Measurements from ENCODE around the gene LMX1B. TPM values are rescaled to one million over a fixed set of nuclear protein-coding genes. Genes with fewer than 3 reads are reported as not detected.

The LMX1B gene
- total and polyA plus RNA-seq, 7 donors, result 0.12 to 1.4 (median 0.16) TPM; not detected in 2

DNA sequence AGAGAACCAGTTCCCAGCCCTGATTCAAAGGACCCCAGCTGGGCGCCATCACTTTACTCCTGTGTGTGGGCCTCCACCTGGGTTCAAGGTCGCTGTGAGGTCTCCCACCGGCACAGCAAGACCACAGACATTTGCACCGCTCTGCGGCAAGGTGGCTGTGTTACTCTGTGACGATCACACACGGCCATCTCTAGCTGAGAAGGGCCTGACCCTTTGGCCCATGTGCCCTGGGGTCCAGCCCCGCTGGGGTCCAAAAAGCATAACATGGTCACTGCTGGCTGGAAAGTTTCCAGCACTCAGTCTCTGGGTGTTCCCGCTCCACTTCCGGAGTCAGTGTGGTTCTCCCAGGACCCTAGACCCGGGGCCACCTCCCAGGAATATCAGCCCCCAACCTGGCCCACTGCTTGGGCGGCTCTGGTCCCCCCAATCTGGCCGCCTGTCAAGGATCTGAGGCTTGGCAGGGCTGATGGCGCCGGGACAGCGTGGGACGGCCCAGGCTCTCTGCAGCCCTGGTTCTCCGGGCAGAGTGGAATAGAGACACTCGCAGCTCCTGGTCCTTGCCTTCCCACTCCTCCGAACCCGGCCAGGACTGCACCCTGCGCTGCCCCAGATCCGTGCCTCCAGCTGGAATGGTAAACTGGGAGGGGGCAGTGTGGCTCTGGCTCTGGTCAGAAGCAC is 3.9 kb upstream of the LMX1B start:
- H3K27me3 ChIP-seq, result peaks cover 34 to 76% (median 60%) of the 10 kb centered on the region in 3 donors

GRCh38 chr9:126611193-126611591 is 2.5 kb upstream of the LMX1B start:
- H3K27me3 ChIP-seq, result peaks cover 46 to 87% (median 70%) of the 10 kb centered on the region in 3 donors
- H3K9me3 ChIP-seq, result no peaks in the 10 kb centered on the region
- intact Hi-C loops (cut with DNase I), result loop anchor here (5.0 kb wide), 1 partner anchor 171 kb away; no protein-coding TSS in a partner anchor
- peaks cover 0 to 54% (median 50%) of the 10 kb centered on the region in 4 donors for H3K4me1 ChIP-seq
- no peak overlapping the region for H3K27ac ChIP-seq
- no peak overlapping the region for H3K4me3 ChIP-seq
- TF ChIP-seq EP300 (IDR thresholded peaks at IDR 0.05) (no peak), POLR2A (IDR thresholded peaks at IDR 0.05) (no peak), CTCF (IDR thresholded peaks at IDR 0.05) (no peak), POLR2AphosphoS5 (IDR thresholded peaks at IDR 0.05) (no peak)
- peak; percentile 64 for DNase-seq
- no peaks in the 10 kb centered on the region for H3K36me3 ChIP-seq
- 4 to 8% methylated on average over 25 of the region's 25 CpGs for WGBS, 2 donors

More for the DNA sequence above, 3.9 kb upstream of the LMX1B start:
- TF ChIP-seq POLR2AphosphoS5 (IDR thresholded peaks at IDR 0.05) (no peak), CTCF (IDR thresholded peaks at IDR 0.05) (no peak), POLR2A (IDR thresholded peaks at IDR 0.05) (no peak), EP300 (IDR thresholded peaks at IDR 0.05) (no peak)
- H3K36me3 ChIP-seq, result no peaks in the 10 kb centered on the region
- H3K27ac ChIP-seq, result no peak overlapping the region
- no peaks in the 10 kb centered on the region for H3K9me3 ChIP-seq
- DNase-seq, result no peak
- H3K4me3 ChIP-seq, result no peak overlapping the region
- 18 to 21% methylated on average over 23 of the region's 23 CpGs for WGBS, 2 donors
- H3K4me1 ChIP-seq, result peaks cover 0 to 45% (median 41%) of the 10 kb centered on the region in 4 donors
- intact Hi-C loops (cut with DNase I), result loop anchor here (5.0 kb wide), 1 partner anchor 172 kb away; no protein-coding TSS in a partner anchor

- intact Hi-C loops (cut with DNase I), result loop anchor here (5.0 kb wide), 1 partner anchor 171 kb away; no protein-coding TSS in a partner anchor
These were observed 2.0 kb upstream of the LMX1B start for GRCh38 chr9:126611592-126612325.

DNA sequence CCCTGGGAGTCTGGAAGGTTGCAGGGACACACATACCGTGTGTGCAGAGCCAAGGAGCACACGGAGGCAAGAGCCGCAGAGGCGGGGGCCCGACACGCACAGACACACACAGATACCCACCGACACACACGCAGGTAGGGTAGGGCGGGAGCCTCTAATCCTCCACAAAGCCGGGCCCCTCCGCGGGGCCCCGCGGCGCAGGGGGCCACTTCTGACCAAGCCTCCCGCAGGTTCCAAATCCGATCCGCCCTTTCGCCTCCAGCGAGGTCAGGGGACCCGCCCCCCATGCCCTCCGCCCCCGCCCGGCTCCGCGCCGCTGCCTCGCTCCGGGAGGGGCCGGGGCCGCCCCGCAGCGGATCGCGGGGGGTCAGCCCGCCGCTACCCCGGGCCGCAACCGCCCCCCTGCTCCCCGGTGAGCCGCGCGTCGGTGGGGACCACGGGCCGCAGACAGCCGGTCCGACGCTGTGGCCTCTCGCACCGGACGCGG is 1.4 kb upstream of the LMX1B start:
- TF ChIP-seq EP300 (IDR thresholded peaks at IDR 0.05) (no peak), CTCF (IDR thresholded peaks at IDR 0.05) (no peak), POLR2A (IDR thresholded peaks at IDR 0.05) (no peak), POLR2AphosphoS5 (IDR thresholded peaks at IDR 0.05) (no peak)
- peaks cover 55 to 87% (median 79%) of the 10 kb centered on the region in 3 donors for H3K27me3 ChIP-seq
- H3K9me3 ChIP-seq, result no peaks in the 10 kb centered on the region
- peak; percentile 50 for DNase-seq
- WGBS, 2 donors, result 2% methylated on average over 54 of the region's 54 CpGs
- H3K27ac ChIP-seq, result peak overlapping the region in 1 of 4 donors; percentile 24
- intact Hi-C loops (cut with DNase I), result loop anchor here (5.0 kb wide), 1 partner anchor 170 kb away; no protein-coding TSS in a partner anchor
- peaks cover 0 to 54% (median 50%) of the 10 kb centered on the region in 4 donors for H3K4me1 ChIP-seq
- H3K4me3 ChIP-seq, result peak overlapping the region; percentile 18 to 41 (median 34)
- H3K36me3 ChIP-seq, result no peaks in the 10 kb centered on the region

More at GRCh38 chr9:126611592-126612325, 2.0 kb upstream of the LMX1B start:
- peak; percentile 63 to 86 (median 70) for TF ChIP-seq CTCF (IDR thresholded peaks at IDR 0.05)
- no peak for TF ChIP-seq EP300 (IDR thresholded peaks at IDR 0.05)
- Histone ChIP-seq H3K9me3 (no peaks in the 10 kb centered on the region), H3K4me1 (peaks cover 0 to 54% (median 50%) of the 10 kb centered on the region in 4 donors), H3K4me3 (peak overlapping the region in 3 of 4 donors; percentile 33 to 41 (median 35)), H3K27me3 (peaks cover 51 to 87% (median 74%) of the 10 kb centered on the region in 3 donors), H3K27ac (no peak overlapping the region), H3K36me3 (no peaks in the 10 kb centered on the region)
- peak; percentile 75 for DNase-seq
- WGBS, 2 donors, result 3% methylated on average over 43 of the region's 43 CpGs

All from sigmoid colon (tissue), 7 donors.